Calu3 (cell line): ENCODE data around the gene ZNF214. TPM values are rescaled to one million over a fixed set of nuclear protein-coding genes. Genes with fewer than 3 reads are reported as not detected.

Experiments used
- BruUV-seq: library from RNA; stranded (reverse); fragments of 400-500 nt; replicated peaks from 2 replicates; lab custom pipeline; 2021; lab: Mats Ljungman, UMichigan
- CTCF ChIA-PET: fragments of 300-600 bp; sonication (Branson Sonifier 250); formaldehyde crosslinking; loops from one replicate; lab custom pipeline; 2022; ENCODE audit warnings: antibody characterized with exemption; lab: Charles Lee
- DNase-seq: peaks from one replicate; pipeline ENCODE4 v3.0.0; 2022
- H3K27ac Mint-ChIP-seq: one replicate; pipeline ENCODE4 v1.8.0; 2022; ENCODE audit warnings: mixed read lengths; ENCODE audit not compliant: unreplicated experiment
- H3K27me3 Mint-ChIP-seq: one replicate; pipeline ENCODE4 v1.8.0; 2022; ENCODE audit warnings: mixed read lengths; ENCODE audit not compliant: unreplicated experiment
- H3K36me3 Mint-ChIP-seq: one replicate; pipeline ENCODE4 v1.8.0; 2022; ENCODE audit warnings: mild to moderate bottlenecking, moderate library complexity, mixed read lengths; ENCODE audit not compliant: insufficient read depth, unreplicated experiment
- H3K4me1 Mint-ChIP-seq: one replicate; pipeline ENCODE4 v1.8.0; 2022; ENCODE audit warnings: mild to moderate bottlenecking, low read depth, mixed read lengths; ENCODE audit not compliant: unreplicated experiment
- H3K4me3 Mint-ChIP-seq: one replicate; pipeline ENCODE4 v1.8.0; 2022; ENCODE audit warnings: mild to moderate bottlenecking, low read depth, moderate library complexity, mixed read lengths; ENCODE audit not compliant: unreplicated experiment
- H3K9me3 Mint-ChIP-seq: one replicate; pipeline ENCODE4 v1.8.0; 2022; ENCODE audit warnings: low read depth, mixed read lengths; ENCODE audit not compliant: unreplicated experiment
- CTCF ChIP-seq: fragments of 200-600 bp; IDR thresholded peaks from one replicate; pipeline ENCODE4 v1.8.0; 2022; ENCODE audit warnings: antibody characterized with exemption; ENCODE audit not compliant: unreplicated experiment
- intact Hi-C: fragments of 100-400 bp; cut with micrococcal nuclease; formaldehyde crosslinking; loops from one replicate; pipeline ENCODE4 v1.10.0; 2022; ENCODE audit not compliant: unreplicated experiment
- total RNA-seq: library from RNA; stranded (reverse); gene quantifications from 2 replicates; pipeline ENCODE4 v1.2.3, GENCODE V29; 2022

The ZNF214 gene
- total RNA-seq, 1 experiment from 2014 or later = 3.0 TPM

DNA sequence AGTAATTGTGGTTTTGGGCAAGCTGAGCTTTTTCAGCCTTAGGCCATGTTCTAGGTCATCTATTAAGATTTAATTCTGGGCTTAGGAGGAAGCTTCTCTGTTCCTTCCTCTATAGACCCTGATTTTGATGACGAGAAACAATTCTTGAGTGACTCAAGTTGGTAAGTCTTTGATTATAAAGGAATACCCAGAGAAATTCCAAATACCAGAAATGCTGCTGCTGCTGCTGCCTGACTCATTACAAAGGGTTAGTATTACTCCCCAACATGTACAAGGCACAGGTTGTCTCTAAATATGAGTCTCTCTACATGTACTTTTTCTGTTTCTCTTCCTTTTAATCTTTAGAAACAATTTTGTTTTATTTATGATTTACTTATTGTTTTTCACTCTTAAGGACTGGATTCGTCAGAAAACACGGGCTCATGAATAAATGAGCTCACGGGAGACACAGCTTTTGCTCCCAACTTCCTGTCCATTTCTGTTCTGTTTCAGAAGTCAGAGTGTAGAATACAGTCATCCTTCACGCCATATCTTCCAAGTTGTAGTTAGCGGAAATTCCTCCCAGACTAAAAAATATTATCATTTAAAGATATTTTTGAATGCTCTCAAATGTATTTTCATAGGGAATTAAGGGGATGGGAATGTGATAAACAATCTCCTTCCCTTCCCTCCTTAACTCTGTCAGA is 36.8 kb upstream of the ZNF214 start:
- Mint-ChIP-seq H3K36me3 (no peaks in the 10 kb centered on the region), H3K27me3 (no peaks in the 10 kb centered on the region), H3K27ac (no peak overlapping the region), H3K9me3 (no peaks in the 10 kb centered on the region), H3K4me3 (no peak overlapping the region), H3K4me1 (no peaks in the 10 kb centered on the region)
- no peak for DNase-seq
- no TSS peak for BruUV-seq
- intact Hi-C loops = no loop called here
- no peak for TF ChIP-seq CTCF
- CTCF ChIA-PET = no interaction called here

- Mint-ChIP-seq H3K27me3 (peaks cover 13% of the 10 kb centered on the region), H3K27ac (no peak overlapping the region), H3K4me3 (no peak overlapping the region), H3K36me3 (no peaks in the 10 kb centered on the region), H3K4me1 (no peaks in the 10 kb centered on the region), H3K9me3 (no peaks in the 10 kb centered on the region)
- no peak for TF ChIP-seq CTCF
- BruUV-seq = no TSS peak
- no peak for DNase-seq
- CTCF ChIA-PET = no interaction called here
- intact Hi-C loops = no loop called here
These were observed 30.0 kb upstream of the ZNF214 start for GRCh38 chr11:7050191-7050590.

- CTCF ChIA-PET = no interaction called here
These were observed 26.5 kb upstream of the ZNF214 start for GRCh38 chr11:7046474-7047175.

DNA sequence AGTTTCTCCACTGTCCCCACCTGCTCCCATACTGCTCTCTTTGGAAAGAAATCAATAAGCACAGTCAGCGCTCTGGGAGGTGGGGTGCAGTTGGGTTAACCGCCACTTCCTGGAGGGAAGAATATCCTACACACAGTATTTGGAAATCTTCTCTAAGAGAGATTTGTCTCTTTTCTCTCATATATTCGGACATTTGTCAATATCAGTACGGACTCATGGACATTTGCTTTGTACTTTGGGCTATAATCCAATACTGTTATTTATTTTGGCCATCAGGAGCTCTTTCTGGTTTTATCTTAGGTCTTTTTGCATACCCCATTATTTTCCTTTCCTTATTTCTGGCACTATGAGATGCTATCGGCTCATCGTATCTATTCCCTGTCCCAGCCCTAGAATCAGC is 13.9 kb upstream of the ZNF214 start:
- BruUV-seq = no TSS peak
- no peaks in the 10 kb centered on the region for H3K36me3 Mint-ChIP-seq
- peaks cover 13% of the 10 kb centered on the region for H3K27me3 Mint-ChIP-seq
- H3K4me1 Mint-ChIP-seq = no peaks in the 10 kb centered on the region
- H3K27ac Mint-ChIP-seq = no peak overlapping the region
- no peak for TF ChIP-seq CTCF
- H3K9me3 Mint-ChIP-seq = no peaks in the 10 kb centered on the region
- intact Hi-C loops = no loop called here
- CTCF ChIA-PET = no interaction called here
- H3K4me3 Mint-ChIP-seq = no peak overlapping the region
- DNase-seq = no peak

More at GRCh38 chr11:7046474-7047175, 26.5 kb upstream of the ZNF214 start:
- no peak for TF ChIP-seq CTCF
- Mint-ChIP-seq H3K27me3 (peaks cover 32% of the 10 kb centered on the region), H3K4me1 (no peaks in the 10 kb centered on the region), H3K27ac (no peak overlapping the region), H3K36me3 (no peaks in the 10 kb centered on the region), H3K9me3 (no peaks in the 10 kb centered on the region), H3K4me3 (no peak overlapping the region)
- no peak for DNase-seq
- intact Hi-C loops = no loop called here
- no TSS peak for BruUV-seq
